H1 (cell line): Measurements from ENCODE around the gene HTR3D. TPM values are rescaled to one million over a fixed set of nuclear protein-coding genes. Genes with fewer than 3 reads are reported as not detected.

Source experiments
- CHD7 ChIP-seq: fragments of 300-600 bp; sonication (generic); IDR thresholded peaks from 2 replicates; pipeline ENCODE4 v1.7.1; 2012; ENCODE audit warnings: low read length, moderate library complexity, mild to moderate bottlenecking, inconsistent platforms; ENCODE audit not compliant: insufficient replicate concordance
- CTCF ChIP-seq, 3 experiments: IDR thresholded peaks; 1 replicate in 2 of 3; 2 replicates in 1 of 3; pipeline versions ENCODE4 v1.5.1 to v1.6.1; 2011; ENCODE audit warnings: low read length in 3 of 3, mild to moderate bottlenecking in 3 of 3, inconsistent platforms in 2 of 3, low read depth in 1 of 3, moderate library complexity in 1 of 3; ENCODE audit not compliant: insufficient read depth in 1 of 3; ENCODE audit errors: control extremely low read depth in 1 of 3
- JUN ChIP-seq: IDR thresholded peaks from 2 replicates; pipeline ENCODE4 v1.6.1; 2011; ENCODE audit warnings: low read depth, mild to moderate bottlenecking, improper control_type of control experiment, low read length
- KDM1A ChIP-seq: fragments of 200-600, 300-600 bp; sonication (generic); IDR thresholded peaks from 2 replicates; pipeline ENCODE4 v1.7.1; 2016; ENCODE audit warnings: mild to moderate bottlenecking, low read length, borderline replicate concordance
- PHF8 ChIP-seq: fragments of 200-600 bp; sonication (generic); conservative IDR thresholded peaks from 2 replicates; pipeline ENCODE4 v1.7.1; 2012; ENCODE audit warnings: low read depth, mild to moderate bottlenecking, inconsistent platforms, low read length, moderate library complexity
- RXRA ChIP-seq: IDR thresholded peaks from 2 replicates; pipeline ENCODE4 v1.6.1; 2011; ENCODE audit warnings: low read depth, mild to moderate bottlenecking, low read length, moderate library complexity; ENCODE audit not compliant: insufficient read depth
- SIRT6 ChIP-seq: IDR thresholded peaks from one replicate; pipeline ENCODE4 v1.7.1; 2012; ENCODE audit warnings: low read length, inconsistent platforms
- TAF7 ChIP-seq: optimal IDR thresholded peaks from 2 replicates; pipeline ENCODE3; 2011; ENCODE audit warnings: low read depth, mild to moderate bottlenecking, inconsistent platforms, low read length, moderate library complexity, borderline replicate concordance
- TCF12 ChIP-seq: IDR thresholded peaks from 2 replicates; pipeline ENCODE4 v1.6.1; 2011; ENCODE audit warnings: low read depth, mild to moderate bottlenecking, low read length
- YY1 ChIP-seq: IDR thresholded peaks from 2 replicates; pipeline ENCODE4 v1.6.1; 2011; ENCODE audit warnings: low read depth, mild to moderate bottlenecking, low read length
- polyA plus RNA-seq, 7 experiments: library from polyadenylated mRNA; depleted of rRNA in 3 of 7; stranded (reverse) in 5 of 7; unstranded in 2 of 7; fragments of >200 nt in 5 of 7; fragments of 200-250 nt in 2 of 7; gene quantifications; 1 replicate in 5 of 7; 2 replicates in 1 of 7; 4 replicates in 1 of 7; pipeline versions ENCODE4 v1.2.1 to v1.2.3, GENCODE V29; 2011 to 2013; ENCODE audit warnings: missing spikeins in 2 of 7, mixed read lengths in 2 of 7
- total RNA-seq: library from RNA; stranded (reverse); fragmentation: NEBNext Ultra II Directional; extraction: Animal tissue kit (Norgen Biotek cat#: 25700); gene quantifications from 2 replicates; pipeline ENCODE4 v1.2.1, GENCODE V29; 2021

HTR3D gene
- total and polyA plus RNA-seq, 2 of the 8 experiments (the other 6 are each of a cell fraction or from before 2014, with no cell fraction given): not detected

- TF ChIP-seq CHD7 (no peak), TCF12 (no peak), JUN (no peak), TAF7 (no peak), YY1 (no peak), CTCF (IDR thresholded peaks at IDR 0.05; ENCODE audit: control extremely low read depth in 1 of 3, insufficient read depth in 1 of 3, low read depth in 1 of 3, low read length in 3 of 3) (no peak), RXRA (no peak), KDM1A (no peak), PHF8 (no peak), SIRT6 (no peak)
These were observed 47.3 kb downstream of the HTR3D start (continued) for GRCh38 chr3:184078851-184079250.
